HPDE6-E6E7 (cell line): ENCODE results near the gene LIPG.
"Not testable (repeated sequence)": the region's sequence is repeated elsewhere in the genome, so short reads cannot be mapped to it uniquely, and the experiment has no call there.

Experiments used
- DNase-seq: peaks from one replicate; pipeline ENCODE4 v3.0.0; 2011; ENCODE audit warnings: missing footprints; ENCODE audit errors: extremely low spot score

Gene LIPG

GRCh38 chr18:49561289-49562193, at the start of gene LIPG:
Gene LIPG (plus strand): TSS chr18:49562057. CDS start chr18:49562309, 252 bp downstream.
- peak; percentile 93 for DNase-seq

- not testable (repeated sequence) for DNase-seq
Measured at GRCh38 chr18:49512876-49513275, 49.0 kb upstream of the LIPG start.

GRCh38 chr18:49514577-49514976, 47.3 kb upstream of the LIPG start:
- DNase-seq, result no peak

- not testable (repeated sequence) for DNase-seq
Measured at GRCh38 chr18:49515003-49515402, 46.9 kb upstream of the LIPG start.

GRCh38 chr18:49515516-49515915, 46.3 kb upstream of the LIPG start:
- no peak for DNase-seq

GRCh38 chr18:49517483-49517882, 44.4 kb upstream of the LIPG start:
- DNase-seq, result no peak

GRCh38 chr18:49519101-49519971, 42.5 kb upstream of the LIPG start:
- no peak for DNase-seq

GRCh38 chr18:49520661-49521145, 41.2 kb upstream of the LIPG start:
- no peak for DNase-seq

- no peak for DNase-seq
Measured at GRCh38 chr18:49521216-49521835, 40.5 kb upstream of the LIPG start.

- DNase-seq, result not testable (repeated sequence)
Measured at GRCh38 chr18:49523580-49524093, 38.2 kb upstream of the LIPG start.

GRCh38 chr18:49524349-49524748, 37.5 kb upstream of the LIPG start:
- no peak for DNase-seq

GRCh38 chr18:49524951-49525350, 36.9 kb upstream of the LIPG start:
- no peak for DNase-seq

GRCh38 chr18:49525981-49526380, 35.9 kb upstream of the LIPG start:
- no peak for DNase-seq

- DNase-seq, result no peak
Measured at GRCh38 chr18:49527631-49528327, 34.1 kb upstream of the LIPG start.

- no peak for DNase-seq
Measured at GRCh38 chr18:49529596-49529995, 32.3 kb upstream of the LIPG start.

GRCh38 chr18:49531678-49532153, 30.1 kb upstream of the LIPG start:
- no peak for DNase-seq

- no peak for DNase-seq
Measured at GRCh38 chr18:49534846-49535601, 26.8 kb upstream of the LIPG start.

GRCh38 chr18:49537232-49537896, 24.5 kb upstream of the LIPG start:
- DNase-seq, result no peak

- DNase-seq, result no peak
Measured at GRCh38 chr18:49544362-49544761, 17.5 kb upstream of the LIPG start.

GRCh38 chr18:49546278-49546677, 15.6 kb upstream of the LIPG start:
- DNase-seq, result no peak
